HG03558 (cell line): ENCODE results near the gene KCNMA1.
"Not testable (repeated sequence)": the region's sequence is repeated elsewhere in the genome, so short reads cannot be mapped to it uniquely, and the experiment has no call there.

ENCODE experiments used
- ATAC-seq: cut with Tn5 transposase; IDR thresholded peaks from one replicate; pipeline ENCODE4 v1.9.1; 2021; ENCODE audit warnings: moderate number of reproducible peaks; ENCODE audit not compliant: unreplicated experiment; ENCODE audit errors: extremely low read depth

KCNMA1 gene

GRCh38 chr10:77387701-77388100, 249.9 kb downstream of the KCNMA1 start:
- ATAC-seq, result not testable (repeated sequence)

DNA sequence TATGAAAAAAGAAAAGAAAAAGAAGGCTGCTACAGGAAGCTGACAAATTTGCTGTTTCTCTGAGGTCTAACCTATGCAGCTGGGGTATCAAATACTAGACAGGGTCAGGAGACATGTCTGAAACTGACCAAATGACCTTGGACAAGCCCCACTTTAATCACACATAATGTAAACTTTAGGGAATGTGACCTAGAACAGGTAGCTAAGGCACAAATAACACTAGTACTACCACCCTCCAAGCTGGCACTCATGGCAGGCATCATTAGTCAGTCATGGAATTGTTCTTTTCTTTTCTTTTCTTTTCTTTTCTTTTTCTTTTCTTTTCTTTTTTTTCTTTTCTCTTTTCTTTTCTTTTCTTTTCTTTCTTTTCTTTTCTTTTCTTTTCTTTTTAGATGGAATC, 250.4 kb downstream of the KCNMA1 start:
- ATAC-seq, result no peak

- no peak for ATAC-seq
Measured at GRCh38 chr10:77386838-77387237, 250.8 kb downstream of the KCNMA1 start.

GRCh38 chr10:77386365-77386764, 251.2 kb downstream of the KCNMA1 start:
- ATAC-seq, result no peak

- no peak for ATAC-seq
Measured at GRCh38 chr10:77385315-77385714, 252.3 kb downstream of the KCNMA1 start.

GRCh38 chr10:77383861-77384553, 253.6 kb downstream of the KCNMA1 start:
- ATAC-seq, result no peak

DNA sequence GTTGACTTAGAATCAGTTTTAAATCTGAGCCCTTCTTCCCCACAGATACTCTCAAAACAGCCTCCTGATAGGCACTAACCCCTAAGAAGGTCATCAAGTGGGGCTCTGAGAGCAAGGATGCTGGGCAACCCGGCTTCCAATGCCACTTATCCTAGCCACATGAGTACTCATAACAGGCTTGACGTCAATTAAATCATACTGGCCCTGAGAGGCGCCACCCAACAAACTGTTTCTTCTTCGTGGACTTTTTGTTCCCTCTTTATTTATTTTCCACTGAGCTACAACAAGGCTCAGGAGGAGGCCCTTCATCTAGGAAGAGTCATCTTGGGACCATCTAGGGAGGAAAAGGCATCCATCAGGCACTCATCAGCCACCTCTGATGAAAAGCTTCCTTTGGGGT, 255.9 kb downstream of the KCNMA1 start:
- ATAC-seq, result no peak

DNA sequence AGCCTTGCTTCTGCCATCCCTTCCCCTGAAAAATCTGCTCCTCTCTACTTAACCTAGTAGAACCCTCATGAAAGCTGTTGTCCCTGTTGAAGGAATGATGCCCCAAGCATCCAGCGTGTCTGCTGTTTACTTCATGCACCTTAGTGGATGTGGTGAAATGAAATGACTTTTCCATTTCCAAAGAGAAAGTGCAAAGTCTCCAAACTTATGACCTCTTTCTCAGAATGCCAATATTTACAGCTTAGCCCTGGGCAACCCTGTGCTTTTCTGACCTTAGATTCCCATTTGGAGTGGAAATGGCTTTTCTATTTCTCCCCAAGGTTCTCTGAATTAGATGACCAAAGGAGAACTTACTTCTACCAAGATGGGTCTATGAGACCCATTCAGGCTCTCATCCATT, 256.9 kb downstream of the KCNMA1 start:
- no peak for ATAC-seq

DNA sequence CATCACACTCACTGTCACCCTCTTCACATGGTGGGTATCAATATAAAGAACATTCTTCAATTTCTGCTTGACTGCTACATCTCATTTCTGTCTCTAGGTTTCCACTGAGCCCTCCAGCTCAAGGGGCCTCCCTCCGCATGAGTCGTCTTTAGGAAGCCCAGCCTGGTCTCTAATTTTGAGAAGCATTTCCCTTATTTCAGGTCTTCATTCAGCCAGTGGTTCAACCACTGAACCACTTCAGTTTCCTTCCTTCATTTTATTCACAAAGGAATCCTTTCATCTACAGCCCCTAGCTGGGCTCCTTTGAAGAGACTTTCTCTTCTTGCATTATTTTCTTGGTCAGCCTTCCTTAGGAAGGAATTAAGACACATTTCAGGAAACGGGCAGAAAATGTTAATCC, 257.4 kb downstream of the KCNMA1 start:
- ATAC-seq, result no peak

GRCh38 chr10:77378366-77379349, 258.9 kb downstream of the KCNMA1 start:
- ATAC-seq, result no peak

GRCh38 chr10:77377678-77378352, 259.8 kb downstream of the KCNMA1 start:
- ATAC-seq, result no peak

DNA sequence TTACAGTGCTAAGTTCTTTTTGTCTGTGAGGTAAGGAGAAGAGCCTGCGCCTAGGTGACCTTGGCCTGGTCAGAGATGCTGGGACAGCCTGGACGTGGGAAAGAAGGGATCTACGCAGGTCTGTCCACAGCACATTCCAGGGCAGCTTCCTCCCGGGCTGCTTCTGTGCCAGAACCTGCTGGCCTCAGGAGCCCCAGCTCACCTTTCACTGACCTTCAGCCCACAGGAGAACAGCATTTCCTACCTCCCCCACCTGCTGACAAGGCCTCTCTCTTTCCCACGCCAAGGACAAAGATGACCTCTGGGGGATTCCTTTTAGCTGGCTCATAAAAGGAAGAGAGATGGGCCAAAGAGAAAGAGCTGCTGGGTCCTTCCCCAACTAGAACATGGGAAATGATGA, 260.6 kb downstream of the KCNMA1 start:
- no peak for ATAC-seq

- ATAC-seq, result no peak
Measured at GRCh38 chr10:77374189-77374656, 263.4 kb downstream of the KCNMA1 start.

DNA sequence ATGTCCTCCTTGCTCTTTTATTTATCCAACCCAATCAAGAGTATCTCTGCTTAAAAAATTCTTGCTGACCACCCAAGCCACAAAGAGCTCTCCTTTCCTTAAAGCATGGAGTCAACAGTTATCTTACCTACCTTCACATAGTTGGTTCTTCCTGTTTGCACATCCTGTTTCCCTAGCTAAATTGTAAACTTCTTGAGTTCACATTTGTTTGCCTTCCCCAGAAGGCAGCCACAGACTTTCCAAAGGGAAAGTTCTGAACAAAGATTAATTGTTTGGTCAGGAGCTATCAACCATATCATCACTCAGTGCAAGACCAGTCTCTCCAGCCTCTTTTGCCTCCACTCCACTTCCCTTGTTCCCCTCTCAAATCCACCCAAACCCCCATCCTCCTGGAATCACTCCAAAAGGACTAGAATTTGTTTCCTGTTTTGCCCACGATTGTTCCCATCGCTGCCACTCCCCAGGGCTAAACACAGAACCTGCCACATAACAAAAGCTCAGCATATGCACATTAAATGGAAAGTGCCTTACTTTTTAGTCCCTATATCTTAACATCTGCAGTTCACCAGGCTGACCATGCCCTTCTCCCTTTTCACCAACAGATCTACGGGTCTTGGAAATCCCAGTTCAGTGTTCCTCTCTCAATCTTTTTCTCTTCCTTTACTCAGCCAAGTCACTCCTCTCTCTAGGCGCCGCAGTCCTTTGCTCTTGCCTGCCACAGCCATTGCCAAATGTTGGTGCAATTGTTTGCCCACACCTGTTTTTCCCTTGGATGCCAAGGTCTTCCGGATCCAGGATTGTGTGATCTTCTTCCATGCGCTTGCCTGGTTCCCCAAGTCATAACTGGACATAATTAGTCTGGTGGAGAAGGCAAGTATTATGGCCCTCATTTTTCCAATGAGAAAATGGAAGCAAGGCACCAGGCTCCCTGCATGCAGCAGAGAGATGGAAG, 265.5 kb downstream of the KCNMA1 start:
- no peak for ATAC-seq

DNA sequence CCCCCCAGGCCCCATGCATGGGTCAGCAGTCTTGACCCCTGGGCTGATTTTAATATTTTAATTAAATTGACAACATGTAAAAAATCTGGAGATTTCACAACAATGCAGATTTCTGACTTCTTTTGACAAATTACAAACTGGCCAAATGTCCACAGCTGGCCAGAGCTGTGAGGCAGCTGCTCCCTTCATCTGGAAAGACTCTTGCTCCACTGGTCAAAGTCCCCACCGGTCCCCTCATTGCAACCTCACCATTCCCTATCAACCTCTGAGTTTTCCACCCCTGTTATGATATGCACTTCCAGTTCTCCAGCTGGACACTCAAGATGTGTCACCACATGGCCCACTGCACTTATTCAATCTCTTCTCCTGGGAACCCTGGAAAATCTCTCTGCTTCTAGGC, 266.2 kb downstream of the KCNMA1 start:
- ATAC-seq, result no peak

DNA sequence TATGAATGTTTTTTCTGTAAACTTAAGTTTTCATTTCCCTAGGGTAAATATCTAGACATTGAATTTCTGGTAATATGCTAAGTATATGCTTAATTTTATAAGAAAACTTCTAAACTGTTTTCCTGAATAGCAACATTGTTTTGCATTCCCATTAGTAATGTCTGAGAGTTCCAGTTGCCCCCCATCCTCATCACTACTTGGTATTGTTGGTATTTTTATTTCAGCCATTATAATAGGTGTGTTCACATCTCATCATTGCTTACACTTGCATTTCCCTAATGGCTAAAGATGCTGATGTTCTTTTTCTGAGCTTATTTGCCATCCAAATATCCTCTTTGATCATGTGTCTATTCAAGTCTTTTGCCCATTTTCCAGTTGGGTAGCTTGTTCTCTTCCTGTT, 269.6 kb downstream of the KCNMA1 start:
- ATAC-seq, result no peak

DNA sequence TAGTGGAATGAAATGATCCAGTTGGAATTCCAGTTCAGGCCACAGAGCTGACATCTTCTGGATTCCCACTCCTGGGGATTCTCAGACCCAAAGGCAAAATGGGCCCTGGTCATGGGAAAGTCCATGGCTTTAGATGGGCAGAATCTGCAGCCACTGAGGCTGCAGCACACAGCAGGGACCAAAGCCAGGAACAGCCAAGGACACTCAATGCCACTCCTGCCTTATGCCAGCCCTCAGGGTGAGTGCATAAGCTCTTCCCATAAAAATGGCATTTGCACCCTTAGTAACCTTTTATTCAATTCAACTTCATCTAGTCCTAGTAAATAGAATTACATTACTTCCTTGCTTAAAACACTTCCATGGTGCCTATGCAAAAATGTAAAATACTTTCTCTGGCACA, 274.4 kb downstream of the KCNMA1 start:
- no peak for ATAC-seq

DNA sequence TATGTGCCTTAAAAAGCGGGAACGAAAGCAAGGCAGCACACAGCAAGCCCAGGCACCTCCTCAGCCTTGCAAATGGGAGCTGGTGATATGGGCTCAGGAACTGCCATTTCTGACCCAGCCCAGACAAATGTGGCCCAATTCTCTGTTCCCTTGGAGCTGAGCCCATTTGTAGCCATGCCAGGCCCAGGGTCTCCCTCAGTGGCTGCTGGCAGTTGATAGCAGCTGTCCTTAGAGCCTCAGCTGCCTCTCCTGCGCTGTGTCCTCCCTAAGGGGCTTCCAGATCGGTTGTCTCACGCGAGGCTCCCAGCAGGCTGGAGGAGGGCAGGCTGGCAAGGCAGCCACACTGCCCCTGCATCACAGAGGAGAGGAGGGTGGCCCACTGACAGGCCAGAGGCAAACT, 275.8 kb downstream of the KCNMA1 start:
- no peak for ATAC-seq

GRCh38 chr10:77361426-77361825, 276.2 kb downstream of the KCNMA1 start:
- ATAC-seq, result no peak

- no peak for ATAC-seq
Measured at GRCh38 chr10:77360835-77361234, 276.8 kb downstream of the KCNMA1 start.
